Stimulated activated CD8-positive, alpha-beta memory T cell treated with anti-CD3 and anti-CD28 coated beads, Interleukin-4, amount 100 ng/mL, for 1 hour (primary cell): ENCODE data around the gene UBE2O.

Source experiments
- DNase-seq, 2 donors: peaks; one replicate each; pipeline ENCODE4 v3.0.0-alpha.2; 2020; ENCODE audit warnings: low read depth in 2 of 2, low spot score in 1 of 2

Gene UBE2O

DNA sequence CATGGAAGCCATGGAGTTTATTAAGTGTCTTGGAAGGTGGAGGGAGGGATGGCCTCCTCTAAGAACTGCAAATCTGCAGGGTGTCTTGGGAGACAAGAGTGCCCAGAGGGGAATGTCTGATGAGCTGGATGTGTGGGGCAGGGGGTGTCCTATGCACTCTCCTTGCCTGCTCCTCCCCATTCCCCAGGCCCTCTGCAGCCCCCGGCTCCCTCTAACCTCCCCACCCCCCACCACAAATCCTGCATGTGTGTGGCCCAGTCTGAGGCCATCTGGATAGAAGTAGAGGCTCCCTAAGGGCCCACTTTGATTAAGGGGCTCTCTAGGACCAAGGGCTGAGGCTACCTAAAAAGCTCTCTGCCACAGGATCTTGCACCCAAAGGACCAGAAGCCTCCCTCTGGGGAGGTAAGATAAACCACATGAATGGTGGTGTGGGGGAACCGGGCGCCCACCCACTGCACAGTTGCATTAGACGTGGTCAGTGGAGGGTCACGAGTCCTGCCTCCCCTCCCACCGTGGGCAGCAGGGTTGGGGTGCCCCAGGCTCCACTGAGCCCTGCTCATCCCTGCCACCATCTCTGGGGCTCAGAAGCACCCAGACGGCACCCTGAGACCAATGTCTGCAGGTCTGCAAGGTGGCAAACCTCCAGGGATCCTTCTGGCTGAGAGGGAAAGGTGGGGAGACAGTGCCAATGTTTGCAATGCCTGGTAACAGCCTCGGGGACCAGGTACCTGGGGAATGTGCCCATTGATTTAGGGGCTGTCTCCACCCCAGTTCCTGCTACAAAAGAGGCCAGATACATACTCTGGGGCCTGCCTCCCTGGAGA, 15.1 kb upstream of the UBE2O start:
- DNase-seq: no peak

DNA sequence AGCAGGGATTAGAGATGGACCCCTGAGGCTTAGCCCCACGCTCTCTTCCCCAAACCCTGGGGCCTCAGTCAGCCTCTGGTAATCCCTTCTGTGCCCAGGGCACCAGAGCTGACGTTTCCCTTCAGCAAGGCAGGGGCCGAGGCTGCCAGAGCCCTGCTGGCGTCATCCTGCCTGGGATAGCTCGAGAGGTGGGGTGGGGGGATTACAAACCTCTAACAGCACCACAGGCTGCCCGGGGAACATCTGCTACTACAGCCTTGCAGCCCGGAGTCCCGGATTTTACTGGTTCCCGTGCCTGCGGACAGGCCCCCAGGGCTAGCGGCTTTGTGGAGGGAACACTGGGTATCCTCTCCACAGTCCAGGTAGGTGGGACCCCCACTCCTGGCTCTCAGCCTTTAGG, 14.4 kb upstream of the UBE2O start, which contains the start of gene AANAT:
TSS of gene AANAT (plus strand) at position 238 of the 400 bp plus-strand sequence. CDS start 1,144 bp downstream, outside the sequence.
- DNase-seq: no peak

DNA sequence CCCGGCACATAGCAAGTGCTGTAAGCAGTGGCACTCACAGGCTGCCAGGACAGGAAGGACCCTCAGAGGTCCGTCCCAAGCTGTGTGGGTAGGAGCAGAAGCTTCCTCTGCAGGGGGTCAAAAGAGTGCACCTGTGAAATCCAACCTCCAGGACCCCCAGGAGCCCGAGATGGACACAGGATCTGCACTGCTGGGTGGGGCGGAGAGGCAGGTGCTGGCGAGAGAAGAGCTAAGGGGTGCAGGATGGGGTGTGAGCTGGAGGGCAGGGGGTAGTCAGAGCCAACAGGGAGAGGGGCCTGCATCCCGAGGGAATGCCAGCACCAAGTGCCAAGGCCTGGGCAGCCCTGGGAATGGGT, 13.8 kb upstream of the UBE2O start:
- no peak for DNase-seq

DNA sequence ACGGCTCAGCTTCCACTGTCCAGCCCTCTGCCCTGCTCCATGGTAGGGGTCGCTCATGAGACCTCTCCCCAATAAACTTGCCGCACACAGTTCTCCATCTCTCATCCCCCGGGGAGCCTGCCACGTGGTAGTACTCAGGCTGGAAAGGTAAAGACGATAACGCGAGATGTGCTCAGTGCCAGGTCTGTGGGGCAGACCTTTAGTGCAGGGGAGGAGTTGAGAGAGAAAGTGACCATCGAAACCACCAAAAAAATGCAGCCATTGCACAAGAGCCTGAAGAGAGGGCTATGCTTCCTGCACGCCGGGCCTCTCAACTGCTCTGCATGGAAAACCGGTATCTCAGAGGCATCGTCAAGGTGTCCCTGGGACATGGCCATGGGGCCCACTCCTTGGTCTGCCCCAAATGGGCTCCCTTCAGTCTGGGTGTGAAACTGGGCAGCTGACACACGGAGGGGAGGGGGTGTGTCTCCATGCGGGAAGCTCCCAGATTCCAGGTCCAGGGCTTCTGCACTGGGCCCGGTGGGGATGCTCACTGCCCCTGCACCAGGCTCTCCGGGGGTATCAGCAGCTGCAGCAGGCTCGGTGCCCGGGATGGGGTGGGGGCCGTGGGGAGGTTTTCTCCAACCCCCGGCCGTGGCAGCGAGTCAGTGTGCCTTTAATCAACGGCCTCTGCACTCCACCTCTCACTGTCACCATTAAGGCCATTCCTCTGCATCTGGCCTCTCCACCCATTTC, 9.8 kb upstream of the UBE2O start:
- no peak for DNase-seq

DNA sequence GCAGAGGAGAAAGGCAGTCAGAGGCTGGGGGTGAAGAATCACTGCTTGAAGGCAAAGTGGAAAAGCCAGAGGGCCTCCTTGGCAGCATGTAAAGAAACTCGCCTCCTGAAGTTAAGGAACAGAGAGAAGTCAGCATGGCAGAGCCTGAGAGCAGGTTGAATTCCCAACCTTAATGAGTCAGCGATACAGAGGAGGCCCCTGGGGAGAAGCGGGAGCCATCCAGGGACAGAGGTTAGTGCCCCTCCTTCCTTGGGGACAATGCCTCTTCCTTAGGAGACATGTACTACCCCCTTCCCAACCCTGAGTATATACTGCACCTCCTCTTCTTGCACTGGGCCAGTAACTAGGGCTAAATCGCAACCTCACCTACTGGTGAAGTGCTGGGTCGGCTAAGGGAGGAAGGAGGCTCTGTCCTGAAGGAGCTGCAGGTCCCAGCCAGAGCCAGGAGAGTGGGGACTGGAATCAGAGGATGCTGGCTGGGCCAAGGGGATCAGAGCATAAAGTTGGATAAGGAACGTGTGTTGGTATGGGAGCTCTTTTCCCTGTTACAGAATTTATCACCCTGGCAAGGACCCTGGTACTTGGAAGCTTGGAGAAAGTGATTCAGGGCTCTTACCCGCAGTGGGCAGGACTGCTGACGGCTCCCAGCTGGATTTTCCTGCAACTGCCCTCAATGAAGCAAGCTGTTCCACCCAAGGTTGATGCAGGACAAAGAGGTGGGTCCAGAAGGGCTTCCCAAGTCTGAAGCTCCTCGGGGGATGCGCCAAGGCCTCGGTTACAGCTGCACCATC, 9.0 kb upstream of the UBE2O start:
- no peak for DNase-seq

DNA sequence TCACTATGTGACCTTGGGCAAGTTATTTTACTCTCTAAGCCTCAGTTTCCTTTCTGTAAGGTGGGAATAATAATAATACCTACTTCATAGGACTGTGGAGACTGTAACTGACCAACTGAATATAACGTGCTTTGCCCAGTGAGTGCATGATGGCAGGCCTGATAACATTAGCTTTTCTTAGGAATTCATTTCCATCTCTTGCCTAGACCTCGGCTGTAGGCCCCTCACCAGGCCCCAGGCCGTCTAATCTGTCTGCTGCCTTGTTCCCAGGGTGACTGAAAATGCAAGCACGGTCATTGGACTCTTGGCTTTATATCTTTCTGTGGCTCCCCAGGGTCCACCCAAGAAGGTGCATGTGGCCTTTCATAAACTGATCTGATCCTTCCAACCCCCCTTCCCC, 6.7 kb upstream of the UBE2O start:
- DNase-seq: no peak

DNA sequence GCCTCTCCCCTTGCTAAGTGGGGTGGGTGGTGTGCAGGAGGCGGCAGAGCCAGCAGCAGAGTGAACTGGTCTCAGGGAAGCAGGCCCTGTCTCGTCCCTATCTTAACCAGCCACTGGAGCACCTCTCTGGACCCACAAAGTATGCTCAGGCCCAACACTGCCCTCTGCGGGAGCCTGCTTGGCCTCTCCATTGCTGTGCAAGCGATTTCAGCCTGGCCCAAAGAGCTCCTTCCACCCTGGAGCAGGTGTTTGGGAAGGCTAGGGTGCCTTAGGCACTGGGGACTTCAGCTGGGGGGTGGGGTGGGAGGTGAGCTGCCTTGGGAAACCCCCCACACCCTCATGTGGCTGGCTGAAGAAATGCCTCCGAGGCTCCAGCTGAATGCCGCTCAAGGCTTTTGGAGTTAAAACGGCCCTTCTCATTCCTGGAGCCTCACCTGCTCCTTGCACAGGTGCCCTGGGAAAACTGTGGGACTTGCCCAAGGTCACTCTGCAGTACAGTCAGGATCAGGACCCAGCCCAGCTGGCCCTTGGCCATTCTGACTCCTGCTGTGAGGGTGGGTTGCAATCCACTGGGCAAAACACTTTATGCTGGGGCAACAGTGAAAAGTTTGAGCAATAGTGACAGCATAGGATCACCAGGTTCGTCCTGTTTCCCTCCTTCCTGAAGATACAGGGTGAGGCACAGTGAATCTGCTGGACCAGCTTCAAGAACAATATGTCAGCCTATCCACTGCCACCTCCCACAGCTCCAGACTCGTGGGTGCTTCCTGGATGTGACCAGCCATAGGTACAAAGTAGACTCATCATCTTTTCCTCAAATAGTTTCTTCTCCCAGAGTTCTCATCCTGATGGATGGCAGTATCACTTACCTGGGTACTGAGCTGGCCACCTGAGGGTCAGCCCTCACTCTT, 5.9 kb upstream of the UBE2O start:
- DNase-seq: no peak

DNA sequence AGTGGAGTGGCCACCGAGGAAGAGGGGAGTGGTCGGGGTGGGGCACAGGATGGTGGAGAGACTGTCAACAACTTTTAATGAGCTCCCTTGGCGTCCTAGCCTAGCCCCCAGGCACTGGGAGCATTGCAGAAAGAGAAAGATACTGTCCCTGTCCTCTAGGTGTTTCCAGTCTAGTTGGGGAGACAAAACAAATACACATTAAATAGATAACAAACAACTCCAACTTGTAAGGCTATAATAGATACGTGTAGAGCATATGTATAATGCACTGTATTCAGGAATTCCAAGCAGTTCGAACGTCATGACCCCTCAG, 435 bp upstream of the UBE2O start:
- no peak for DNase-seq

DNA sequence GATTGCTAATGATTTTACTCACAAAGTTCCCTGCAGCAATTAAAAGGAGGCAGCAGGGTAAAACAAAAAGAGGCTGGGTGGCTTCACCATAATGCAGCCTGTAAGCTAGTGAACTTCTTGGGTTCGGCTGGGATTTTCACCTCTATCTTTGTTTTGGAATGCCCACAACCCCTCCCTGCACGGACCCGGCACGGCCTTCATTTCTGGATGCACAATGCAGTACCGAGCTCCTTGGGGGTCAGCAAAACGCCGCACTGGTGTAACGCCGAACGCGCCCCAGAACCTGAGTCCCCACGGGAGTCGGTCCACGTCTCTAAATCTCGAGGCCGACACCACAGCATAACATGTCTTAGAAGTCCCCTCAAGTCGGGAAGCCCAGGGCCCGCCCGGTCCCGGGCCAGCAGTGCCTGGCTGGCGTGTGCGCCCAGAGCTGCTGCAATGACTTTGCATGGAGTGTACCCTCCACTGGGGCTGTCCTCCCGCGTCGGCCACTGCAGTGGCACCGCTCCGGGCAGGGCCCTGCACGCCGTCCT, 759 bp downstream of the UBE2O start:
- DNase-seq: no peak

DNA sequence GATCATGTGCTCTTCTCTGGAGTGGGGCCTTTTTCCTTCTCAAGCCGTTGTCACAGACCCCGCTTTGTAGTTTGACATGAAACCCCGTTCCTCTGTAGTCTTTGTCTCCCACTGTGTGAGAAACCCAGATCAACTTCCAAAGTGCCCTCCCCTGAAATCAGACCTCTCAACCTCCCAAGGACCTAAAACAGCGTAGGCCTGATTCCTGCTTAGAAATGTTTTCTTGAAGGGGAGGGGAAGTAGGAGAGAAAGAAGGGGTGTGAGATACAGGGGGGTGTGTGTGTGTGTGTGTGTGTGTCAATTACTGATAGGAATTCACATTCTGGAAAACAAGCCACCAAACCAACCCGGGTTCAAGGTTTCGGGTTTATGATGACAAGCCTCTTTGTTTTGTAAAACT, 1.4 kb downstream of the UBE2O start:
- DNase-seq: no peak

DNA sequence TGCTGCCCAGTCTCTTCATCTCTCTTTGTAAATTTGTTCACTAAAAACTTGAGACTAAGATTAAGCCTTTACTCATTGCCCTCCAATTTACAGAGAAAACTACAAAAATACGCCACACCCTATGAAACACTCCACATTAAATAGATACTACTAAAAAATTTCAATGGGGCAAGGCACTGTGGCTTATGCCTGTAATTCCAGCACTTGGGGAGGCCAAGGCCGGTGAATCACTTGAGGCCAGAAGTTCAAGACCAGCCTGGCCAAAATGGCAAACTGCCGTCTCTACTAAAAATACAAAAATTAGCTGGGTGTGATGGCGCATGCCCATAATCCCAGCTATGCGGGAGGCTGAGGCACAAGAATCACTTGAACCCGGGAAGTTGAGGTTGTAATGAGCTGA, 3.8 kb downstream of the UBE2O start:
- DNase-seq: no peak

DNA sequence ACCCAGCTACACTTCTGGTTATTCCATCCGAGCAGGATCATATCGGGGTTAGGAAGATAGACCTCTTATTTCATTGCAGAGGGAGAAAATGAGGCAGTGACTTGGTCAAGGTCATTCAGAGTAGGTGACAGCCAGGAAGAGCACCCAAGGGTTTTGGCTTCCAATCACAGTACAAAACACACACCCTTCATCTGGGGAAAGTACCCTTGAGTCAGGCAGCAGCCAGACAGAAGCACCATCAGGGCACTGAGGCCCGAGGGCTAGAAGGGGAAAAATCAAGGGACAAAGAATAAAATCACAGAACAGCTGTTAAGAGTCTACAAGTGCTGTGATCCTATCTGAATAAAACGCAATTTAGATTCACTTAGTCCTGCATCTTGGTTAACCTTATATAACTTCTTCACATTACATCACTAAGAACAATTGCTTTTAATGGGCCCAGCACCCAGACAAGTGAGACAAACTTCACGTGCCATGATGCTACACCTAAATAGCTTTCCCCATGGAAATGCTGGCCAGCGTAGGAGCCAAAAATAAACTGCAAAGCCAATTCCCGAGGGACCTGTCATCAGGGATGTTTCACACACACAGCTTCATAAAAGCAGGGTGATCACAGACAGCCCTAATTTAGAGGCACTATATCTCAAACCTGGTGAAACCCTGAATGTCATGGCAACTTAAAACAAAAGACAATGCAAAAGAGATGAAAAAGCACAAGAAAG, 4.9 kb downstream of the UBE2O start:
- DNase-seq: no peak

DNA sequence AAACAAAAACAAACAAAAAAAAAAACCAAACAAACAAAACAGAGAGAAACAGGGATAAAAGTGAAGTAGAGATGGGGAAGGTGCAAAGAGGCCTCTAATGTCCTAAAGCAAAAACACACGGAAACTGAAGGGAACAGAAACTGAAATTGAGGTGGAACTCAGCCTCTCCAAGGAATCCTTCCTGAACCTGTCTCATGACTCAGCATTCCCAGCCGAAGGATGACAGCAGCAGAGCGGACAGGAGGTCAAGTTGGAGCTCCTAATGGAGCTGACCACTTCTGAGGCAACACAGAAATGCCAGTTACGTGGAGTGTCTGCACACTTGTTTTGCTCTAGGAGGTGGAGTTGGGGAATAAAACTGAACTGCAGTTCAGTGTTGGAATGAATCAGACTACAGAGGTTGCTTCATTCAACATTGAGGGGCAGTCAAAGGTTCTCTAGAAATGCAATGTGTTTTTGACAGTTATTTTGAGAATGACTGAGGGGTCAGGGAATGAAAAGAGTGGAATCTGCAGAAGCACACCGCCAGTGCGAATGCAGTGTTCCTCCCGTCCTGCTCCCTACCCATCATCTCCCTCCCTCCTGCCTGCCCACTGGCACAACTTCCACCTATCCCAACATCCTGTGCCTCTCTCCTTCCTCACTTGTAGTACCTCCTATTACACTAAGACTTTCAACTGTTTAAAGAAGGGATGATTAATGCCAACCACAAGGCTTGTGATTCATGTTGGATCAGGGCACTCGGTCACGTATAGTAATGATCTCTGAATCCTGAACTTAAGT, 6.3 kb downstream of the UBE2O start:
- DNase-seq: no peak

DNA sequence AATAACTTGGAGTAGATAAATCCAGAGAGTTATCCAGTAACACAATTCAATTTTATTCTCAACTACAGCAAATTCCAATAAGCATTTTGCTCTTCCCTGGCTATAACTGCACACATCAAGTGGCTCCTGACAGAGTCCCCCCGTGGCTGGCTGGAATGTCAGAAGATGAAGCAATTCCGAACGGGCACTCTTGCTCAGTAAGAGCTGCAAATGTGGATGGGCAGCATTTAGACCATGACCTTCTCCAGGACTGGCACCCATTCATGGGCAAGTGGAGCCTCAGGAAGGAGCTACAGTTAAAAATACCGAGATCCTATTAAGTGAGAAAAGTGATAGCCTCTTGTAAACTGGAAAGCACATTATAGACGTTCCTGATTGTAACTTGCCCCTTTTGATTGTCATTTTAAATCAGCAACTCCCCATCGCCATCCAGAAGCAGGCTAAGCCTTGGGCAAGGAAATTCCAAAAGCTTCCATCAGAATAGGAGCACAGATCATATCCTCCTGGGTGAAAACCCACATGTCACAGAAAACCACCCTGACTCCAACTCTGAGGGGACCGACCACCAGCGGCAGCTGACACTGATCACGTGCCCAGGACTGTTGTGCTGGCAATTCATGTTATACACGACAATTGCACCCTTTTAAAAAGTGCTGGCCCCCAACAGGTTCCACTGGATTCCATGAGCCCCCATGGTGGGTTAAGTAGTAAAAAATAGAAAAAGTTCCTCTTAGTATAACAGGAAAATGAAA, 7.1 kb downstream of the UBE2O start:
- DNase-seq: no peak

DNA sequence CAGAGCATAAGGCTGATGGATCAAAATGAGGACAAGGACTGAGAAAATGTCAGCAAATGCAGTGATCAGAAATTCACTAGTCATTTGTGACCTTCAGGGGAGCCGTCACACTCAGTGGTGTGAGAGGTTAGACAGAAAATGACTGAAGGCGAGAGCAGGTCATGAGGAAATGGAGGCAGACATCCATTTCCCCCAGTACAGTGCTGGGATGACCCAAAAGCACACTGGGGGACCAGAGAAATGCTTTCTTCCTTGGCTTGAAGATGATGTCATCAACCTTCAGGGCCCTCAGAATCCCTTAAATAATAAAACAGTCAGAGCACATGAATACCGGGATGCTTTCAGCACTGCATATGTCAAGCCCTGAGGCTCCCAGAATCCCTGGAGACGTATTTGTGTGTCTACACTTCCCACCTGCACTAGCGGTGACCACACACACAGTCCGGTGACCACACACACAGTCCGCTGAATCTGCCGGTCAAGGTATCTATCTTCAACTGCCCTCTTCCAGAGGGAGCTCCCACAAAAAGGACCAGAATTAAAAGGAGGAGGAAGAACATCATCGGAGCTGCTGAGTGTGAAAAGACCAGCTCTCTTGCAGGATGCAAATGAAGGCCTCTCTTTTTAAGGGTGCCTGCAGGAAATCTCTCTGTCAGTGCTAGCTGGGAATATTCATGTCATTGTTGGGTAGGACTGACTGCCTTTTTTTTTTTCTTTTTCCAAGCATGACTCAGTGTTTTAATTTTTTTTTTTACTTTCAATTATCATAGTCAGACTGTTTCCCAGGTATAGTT, 8.2 kb downstream of the UBE2O start:
- no peak for DNase-seq

DNA sequence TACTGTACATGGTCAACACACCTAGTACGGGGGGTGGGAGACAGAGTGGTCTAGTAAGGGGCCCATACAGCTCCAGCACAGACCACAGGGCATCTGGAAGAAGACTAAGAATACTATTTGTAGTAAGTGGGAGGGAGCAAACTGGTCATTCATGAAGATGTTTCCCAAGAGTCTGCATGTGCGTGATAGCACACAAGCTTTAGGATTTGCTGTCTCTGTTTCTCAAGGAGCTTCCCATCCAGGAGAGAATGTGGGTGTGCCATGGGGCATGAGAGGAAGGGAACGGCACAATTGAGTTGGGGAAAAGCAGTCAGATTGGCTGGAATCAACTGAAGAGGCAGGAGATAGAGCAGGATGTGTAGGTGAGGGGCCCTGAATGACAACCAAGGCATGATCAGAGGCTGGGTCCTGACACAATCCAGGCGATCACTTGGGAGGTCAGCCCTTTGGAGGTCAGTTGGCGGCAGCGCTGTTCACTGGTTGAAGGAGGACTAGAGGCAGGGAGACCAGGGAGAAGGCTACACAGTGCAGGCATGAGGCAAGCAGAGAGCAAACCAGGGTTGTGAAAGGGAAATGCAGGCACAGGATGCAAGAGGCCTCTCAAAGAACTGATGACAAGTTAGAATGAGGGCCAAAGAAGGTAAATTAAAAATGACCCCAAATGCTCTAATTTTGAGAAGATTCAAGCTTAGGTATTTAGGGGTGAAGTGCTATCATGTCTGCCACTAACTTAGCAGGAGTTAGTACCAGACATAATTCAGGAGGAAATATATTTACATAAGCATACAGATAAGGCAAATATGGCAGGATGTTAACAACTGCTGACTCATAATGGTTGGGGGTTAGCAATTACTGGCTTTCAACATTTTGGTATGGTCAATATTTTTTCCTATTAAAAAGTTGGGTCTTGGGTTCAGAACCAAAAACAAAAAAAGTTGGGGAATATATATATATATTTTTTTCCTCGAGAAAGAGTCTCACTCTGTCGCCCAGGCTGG, 10.3 kb downstream of the UBE2O start:
- DNase-seq: no peak
